Measurements from ENCODE around the gene SENP6. TPM values are rescaled to one million over a fixed set of nuclear protein-coding genes. Genes with fewer than 3 reads are reported as not detected.
"Not testable (repeated sequence)": the region's sequence is repeated elsewhere in the genome, so short reads cannot be mapped to it uniquely, and the experiment has no call there.

SENP6 gene
- total RNA-seq, 1 experiment from 2014 or later, result 139 TPM

- peaks cover 31% of the 10 kb centered on the region for H3K36me3 ChIP-seq (ENCODE audit: insufficient read depth, low read length)
- no peak overlapping the region for H3K4me2 ChIP-seq (ENCODE audit: low read depth, low read length, poor library complexity, severe bottlenecking)
- no peaks in the 10 kb centered on the region for H3K4me1 ChIP-seq (ENCODE audit: low read length)
- no peak overlapping the region for H2AFZ ChIP-seq (ENCODE audit: low read length)
- H3K4me3 ChIP-seq (ENCODE audit: low read length), result no peak overlapping the region
- H3K27me3 ChIP-seq (ENCODE audit: low read length), result no peaks in the 10 kb centered on the region
- H3K27ac ChIP-seq (ENCODE audit: low read length), result no peak overlapping the region
- H4K20me1 ChIP-seq (ENCODE audit: insufficient read depth, low read depth, low read length), result no peaks in the 10 kb centered on the region
- no peak overlapping the region for H3K9ac ChIP-seq (ENCODE audit: low read length)
- H3K79me2 ChIP-seq (ENCODE audit: low read length), result peaks cover 66% of the 10 kb centered on the region
- H3K9me3 ChIP-seq (ENCODE audit: low read length), result no peaks in the 10 kb centered on the region
- H3K9me2 ChIP-seq (replicated peaks; ENCODE audit: insufficient read depth, low read length), result no peaks in the 10 kb centered on the region
- no peak for DNase-seq
These were observed 40.6 kb downstream of the SENP6 start for GRCh38 chr6:75642311-75642710.

GRCh38 chr6:75643173-75643572, 41.5 kb downstream of the SENP6 start:
- Histone ChIP-seq H3K9ac (ENCODE audit: low read length) (no peak overlapping the region), H3K4me2 (ENCODE audit: low read depth, low read length, poor library complexity, severe bottlenecking) (no peak overlapping the region), H4K20me1 (ENCODE audit: insufficient read depth, low read depth, low read length) (no peaks in the 10 kb centered on the region), H3K4me1 (ENCODE audit: low read length) (no peaks in the 10 kb centered on the region), H3K9me3 (ENCODE audit: low read length) (no peaks in the 10 kb centered on the region), H3K36me3 (ENCODE audit: insufficient read depth, low read length) (peaks cover 34% of the 10 kb centered on the region), H2AFZ (ENCODE audit: low read length) (no peak overlapping the region), H3K27me3 (ENCODE audit: low read length) (no peaks in the 10 kb centered on the region), H3K4me3 (ENCODE audit: low read length) (no peak overlapping the region), H3K79me2 (ENCODE audit: low read length) (peaks cover 63% of the 10 kb centered on the region), H3K9me2 (replicated peaks; ENCODE audit: insufficient read depth, low read length) (no peaks in the 10 kb centered on the region), H3K27ac (ENCODE audit: low read length) (no peak overlapping the region)
- no peak for DNase-seq

- no peaks in the 10 kb centered on the region for H4K20me1 ChIP-seq (ENCODE audit: insufficient read depth, low read depth, low read length)
- no peak overlapping the region for H3K27ac ChIP-seq (ENCODE audit: low read length)
- H2AFZ ChIP-seq (ENCODE audit: low read length), result no peak overlapping the region
- no peak for DNase-seq
- no peak overlapping the region for H3K4me3 ChIP-seq (ENCODE audit: low read length)
- H3K27me3 ChIP-seq (ENCODE audit: low read length), result no peaks in the 10 kb centered on the region
- H3K36me3 ChIP-seq (ENCODE audit: insufficient read depth, low read length), result peaks cover 42% of the 10 kb centered on the region; the same call in 1 of the 2 replicates
- no peaks in the 10 kb centered on the region for H3K9me2 ChIP-seq (replicated peaks; ENCODE audit: insufficient read depth, low read length)
- no peak overlapping the region for H3K4me2 ChIP-seq (ENCODE audit: low read depth, low read length, poor library complexity, severe bottlenecking)
- peaks cover 56% of the 10 kb centered on the region for H3K79me2 ChIP-seq (ENCODE audit: low read length)
- no peaks in the 10 kb centered on the region for H3K4me1 ChIP-seq (ENCODE audit: low read length)
- H3K9ac ChIP-seq (ENCODE audit: low read length), result no peak overlapping the region
- H3K9me3 ChIP-seq (ENCODE audit: low read length), result no peaks in the 10 kb centered on the region
These were observed 54.8 kb downstream of the SENP6 start for GRCh38 chr6:75656479-75656878.

GRCh38 chr6:75657327-75657726, 55.6 kb downstream of the SENP6 start:
- Histone ChIP-seq H3K27me3 (ENCODE audit: low read length) (no peaks in the 10 kb centered on the region), H3K4me2 (ENCODE audit: low read depth, low read length, poor library complexity, severe bottlenecking) (no peak overlapping the region), H3K27ac (ENCODE audit: low read length) (no peak overlapping the region), H3K9ac (ENCODE audit: low read length) (no peak overlapping the region), H3K4me1 (ENCODE audit: low read length) (no peaks in the 10 kb centered on the region), H3K4me3 (ENCODE audit: low read length) (no peak overlapping the region), H2AFZ (ENCODE audit: low read length) (no peak overlapping the region), H4K20me1 (ENCODE audit: insufficient read depth, low read depth, low read length) (no peaks in the 10 kb centered on the region), H3K79me2 (ENCODE audit: low read length) (peaks cover 53% of the 10 kb centered on the region), H3K9me3 (ENCODE audit: low read length) (no peaks in the 10 kb centered on the region), H3K9me2 (replicated peaks; ENCODE audit: insufficient read depth, low read length) (no peaks in the 10 kb centered on the region), H3K36me3 (ENCODE audit: insufficient read depth, low read length) (peaks cover 46% of the 10 kb centered on the region; the same call in 1 of the 2 replicates)
- no peak for DNase-seq

- no peak overlapping the region for H3K9ac ChIP-seq (ENCODE audit: low read length)
- H3K27ac ChIP-seq (ENCODE audit: low read length), result no peak overlapping the region
- no peak overlapping the region for H3K4me2 ChIP-seq (ENCODE audit: low read depth, low read length, poor library complexity, severe bottlenecking)
- no peak overlapping the region for H2AFZ ChIP-seq (ENCODE audit: low read length)
- no peaks in the 10 kb centered on the region for H3K9me2 ChIP-seq (replicated peaks; ENCODE audit: insufficient read depth, low read length)
- H3K9me3 ChIP-seq (ENCODE audit: low read length), result no peaks in the 10 kb centered on the region
- no peak overlapping the region for H3K4me3 ChIP-seq (ENCODE audit: low read length)
- H3K36me3 ChIP-seq (ENCODE audit: insufficient read depth, low read length), result peaks cover 42% of the 10 kb centered on the region
- DNase-seq, result no peak
- no peaks in the 10 kb centered on the region for H3K4me1 ChIP-seq (ENCODE audit: low read length)
- H3K27me3 ChIP-seq (ENCODE audit: low read length), result no peaks in the 10 kb centered on the region
- no peaks in the 10 kb centered on the region for H4K20me1 ChIP-seq (ENCODE audit: insufficient read depth, low read depth, low read length)
- peaks cover 25% of the 10 kb centered on the region for H3K79me2 ChIP-seq (ENCODE audit: low read length)
These were observed 64.9 kb downstream of the SENP6 start for GRCh38 chr6:75666592-75666991.

- Histone ChIP-seq H3K9me2 (replicated peaks; ENCODE audit: insufficient read depth, low read length) (no peaks in the 10 kb centered on the region), H3K4me2 (ENCODE audit: low read depth, low read length, poor library complexity, severe bottlenecking) (no peak overlapping the region), H3K9me3 (ENCODE audit: low read length) (no peaks in the 10 kb centered on the region), H3K27ac (ENCODE audit: low read length) (no peak overlapping the region), H3K9ac (ENCODE audit: low read length) (no peak overlapping the region), H3K4me1 (ENCODE audit: low read length) (no peaks in the 10 kb centered on the region), H3K36me3 (ENCODE audit: insufficient read depth, low read length) (peaks cover 50% of the 10 kb centered on the region), H4K20me1 (ENCODE audit: insufficient read depth, low read depth, low read length) (no peaks in the 10 kb centered on the region), H3K79me2 (ENCODE audit: low read length) (peaks cover 33% of the 10 kb centered on the region), H3K27me3 (ENCODE audit: low read length) (no peaks in the 10 kb centered on the region), H2AFZ (ENCODE audit: low read length) (no peak overlapping the region), H3K4me3 (ENCODE audit: low read length) (no peak overlapping the region)
- no peak for DNase-seq
These were observed 72.2 kb downstream of the SENP6 start for GRCh38 chr6:75673884-75674283.

GRCh38 chr6:75676377-75676776, 74.7 kb downstream of the SENP6 start:
- Histone ChIP-seq H3K4me3 (ENCODE audit: low read length) (no peak overlapping the region), H3K4me2 (ENCODE audit: low read depth, low read length, poor library complexity, severe bottlenecking) (no peak overlapping the region), H3K9me2 (replicated peaks; ENCODE audit: insufficient read depth, low read length) (no peaks in the 10 kb centered on the region), H3K36me3 (ENCODE audit: insufficient read depth, low read length) (peaks cover 71% of the 10 kb centered on the region), H3K79me2 (ENCODE audit: low read length) (peaks cover 46% of the 10 kb centered on the region), H3K27me3 (ENCODE audit: low read length) (no peaks in the 10 kb centered on the region), H3K9me3 (ENCODE audit: low read length) (no peaks in the 10 kb centered on the region), H4K20me1 (ENCODE audit: insufficient read depth, low read depth, low read length) (no peaks in the 10 kb centered on the region), H3K4me1 (ENCODE audit: low read length) (no peaks in the 10 kb centered on the region), H3K9ac (ENCODE audit: low read length) (no peak overlapping the region), H3K27ac (ENCODE audit: low read length) (no peak overlapping the region), H2AFZ (ENCODE audit: low read length) (no peak overlapping the region)
- DNase-seq, result no peak

GRCh38 chr6:75682548-75682947, 80.9 kb downstream of the SENP6 start:
- peaks cover 47% of the 10 kb centered on the region for H3K36me3 ChIP-seq (ENCODE audit: insufficient read depth, low read length)
- H3K9me2 ChIP-seq (replicated peaks; ENCODE audit: insufficient read depth, low read length); H3K27me3 ChIP-seq (ENCODE audit: low read length); H2AFZ ChIP-seq (ENCODE audit: low read length); H3K9ac ChIP-seq (ENCODE audit: low read length); H3K9me3 ChIP-seq (ENCODE audit: low read length); H4K20me1 ChIP-seq (ENCODE audit: insufficient read depth, low read depth, low read length); H3K4me3 ChIP-seq (ENCODE audit: low read length); DNase-seq; H3K4me2 ChIP-seq (ENCODE audit: low read depth, low read length, poor library complexity, severe bottlenecking); H3K4me1 ChIP-seq (ENCODE audit: low read length); H3K27ac ChIP-seq (ENCODE audit: low read length): not testable (repeated sequence)
- peaks cover 33% of the 10 kb centered on the region for H3K79me2 ChIP-seq (ENCODE audit: low read length)

GRCh38 chr6:75683005-75683404, 81.3 kb downstream of the SENP6 start:
- peaks cover 28% of the 10 kb centered on the region for H3K79me2 ChIP-seq (ENCODE audit: low read length)
- not testable (repeated sequence) for H3K4me2 ChIP-seq (ENCODE audit: low read depth, low read length, poor library complexity, severe bottlenecking); H3K4me1 ChIP-seq (ENCODE audit: low read length); H3K9me2 ChIP-seq (replicated peaks; ENCODE audit: insufficient read depth, low read length); H3K9me3 ChIP-seq (ENCODE audit: low read length); H4K20me1 ChIP-seq (ENCODE audit: insufficient read depth, low read depth, low read length); DNase-seq; H3K27ac ChIP-seq (ENCODE audit: low read length); H3K4me3 ChIP-seq (ENCODE audit: low read length); H3K9ac ChIP-seq (ENCODE audit: low read length); H2AFZ ChIP-seq (ENCODE audit: low read length); H3K27me3 ChIP-seq (ENCODE audit: low read length)
- peaks cover 42% of the 10 kb centered on the region for H3K36me3 ChIP-seq (ENCODE audit: insufficient read depth, low read length)

Measured in Karpas-422 (cell line).